ENCODE measurements around the gene STMN3. TPM values are rescaled to one million over a fixed set of nuclear protein-coding genes. Genes with fewer than 3 reads are reported as not detected.
A peak's percentile ranks its signal among the peaks of the same experiment; 100 is the strongest.

Gene STMN3
- total RNA-seq, 4 donors from 2014 or later = 0.51 to 1.9 (median 0.88) TPM

DNA sequence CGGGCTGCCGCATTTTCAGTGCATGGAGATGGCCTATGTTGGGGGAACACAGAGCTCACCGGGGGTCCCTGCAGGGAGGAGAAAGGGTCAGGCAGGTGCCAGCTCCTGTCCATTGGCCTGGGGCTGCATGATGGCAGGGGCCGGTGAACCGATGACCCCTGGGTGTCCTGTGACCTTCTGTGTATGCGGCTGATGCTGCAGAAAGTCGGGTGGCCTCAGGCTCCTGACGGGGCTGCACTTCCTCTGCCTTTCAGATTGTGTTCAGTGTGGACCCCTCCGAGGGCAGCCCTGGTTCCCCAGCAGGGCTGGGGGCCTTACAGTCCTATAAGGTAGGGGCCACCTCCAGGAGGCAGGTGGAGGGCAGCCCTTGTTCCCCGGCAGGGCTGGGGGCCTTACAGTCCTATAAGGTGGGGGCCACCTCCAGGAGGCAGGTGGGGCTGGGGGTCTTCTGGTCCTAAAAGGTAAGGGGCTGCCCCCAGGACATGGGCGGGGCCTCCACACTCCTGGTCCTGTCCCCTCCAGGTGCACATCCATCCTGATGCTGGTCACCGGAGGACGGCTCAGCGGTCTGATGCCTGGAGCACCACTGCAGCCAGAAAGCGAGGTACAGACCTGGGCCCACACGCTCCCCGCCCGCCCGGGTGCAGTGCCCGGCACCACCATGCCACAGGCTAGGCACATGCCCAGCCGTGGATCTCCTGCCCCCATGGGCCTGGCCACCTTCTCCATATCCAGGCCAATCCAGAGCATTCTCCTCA is 32.2 kb upstream of the STMN3 start:
- DNase-seq = no peak

DNA sequence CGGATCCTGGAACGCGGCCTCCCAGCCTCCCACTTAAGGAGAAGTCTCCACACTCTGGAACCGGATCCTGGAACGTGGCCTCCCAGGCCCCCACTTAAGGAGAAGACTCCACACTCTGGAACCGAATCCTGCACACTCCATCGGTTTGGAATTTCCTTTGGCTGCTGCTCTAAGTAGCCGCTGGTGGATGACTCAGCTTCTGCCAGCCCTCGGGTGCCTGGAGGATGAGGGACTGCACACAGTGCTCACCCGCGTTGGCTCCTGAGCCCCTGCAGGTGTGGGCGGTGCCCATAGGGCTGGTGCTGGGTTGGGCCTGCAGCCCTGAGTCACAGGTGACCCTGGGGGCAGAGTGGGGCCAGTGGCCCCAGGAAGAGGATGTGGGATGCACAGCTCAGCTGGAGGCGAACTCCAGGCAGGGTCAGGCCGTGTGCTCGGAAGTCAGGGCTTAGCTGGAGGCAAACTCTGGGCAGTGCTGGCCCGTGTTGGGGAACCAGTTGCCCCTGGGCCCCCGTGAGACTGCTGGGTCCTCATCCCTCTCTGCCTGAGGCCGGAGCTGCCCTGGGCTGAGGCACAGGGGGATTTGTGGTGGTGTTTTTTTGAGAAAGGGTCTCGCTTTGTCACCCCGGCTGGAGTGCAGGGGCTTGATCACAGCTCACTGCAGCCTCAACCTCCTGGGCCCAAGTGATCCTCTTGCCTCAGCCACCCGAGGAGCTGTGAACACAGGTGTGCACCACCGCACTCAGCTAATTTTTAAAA is 29.3 kb upstream of the STMN3 start:
- TF ChIP-seq, protein P1, sequence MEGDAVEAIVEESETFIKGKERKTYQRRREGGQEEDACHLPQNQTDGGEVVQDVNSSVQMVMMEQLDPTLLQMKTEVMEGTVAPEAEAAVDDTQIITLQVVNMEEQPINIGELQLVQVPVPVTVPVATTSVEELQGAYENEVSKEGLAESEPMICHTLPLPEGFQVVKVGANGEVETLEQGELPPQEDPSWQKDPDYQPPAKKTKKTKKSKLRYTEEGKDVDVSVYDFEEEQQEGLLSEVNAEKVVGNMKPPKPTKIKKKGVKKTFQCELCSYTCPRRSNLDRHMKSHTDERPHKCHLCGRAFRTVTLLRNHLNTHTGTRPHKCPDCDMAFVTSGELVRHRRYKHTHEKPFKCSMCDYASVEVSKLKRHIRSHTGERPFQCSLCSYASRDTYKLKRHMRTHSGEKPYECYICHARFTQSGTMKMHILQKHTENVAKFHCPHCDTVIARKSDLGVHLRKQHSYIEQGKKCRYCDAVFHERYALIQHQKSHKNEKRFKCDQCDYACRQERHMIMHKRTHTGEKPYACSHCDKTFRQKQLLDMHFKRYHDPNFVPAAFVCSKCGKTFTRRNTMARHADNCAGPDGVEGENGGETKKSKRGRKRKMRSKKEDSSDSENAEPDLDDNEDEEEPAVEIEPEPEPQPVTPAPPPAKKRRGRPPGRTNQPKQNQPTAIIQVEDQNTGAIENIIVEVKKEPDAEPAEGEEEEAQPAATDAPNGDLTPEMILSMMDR (IDR thresholded peaks at IDR 0.05 in 4 of 5, conservative IDR thresholded peaks at IDR 0.05 in 1 of 5) = no peak
- TF ChIP-seq POLR2A (IDR thresholded peaks at IDR 0.05) = no peak
- ATAC-seq (peak; percentile 62 to 64), DNase-seq (peak; percentile 42 to 65)
- Histone ChIP-seq H3K9me3 (no peaks in the 10 kb centered on the region), H3K27me3 (no peaks in the 10 kb centered on the region), H3K36me3 (peaks cover 0 to 15% of the 10 kb centered on the region in 2 donors), H3K4me3 (no peak overlapping the region), H3K4me1 (peaks cover 11 to 19% of the 10 kb centered on the region in 2 donors), H3K27ac (peak overlapping the region; percentile 59 to 75 (median 64))
- intact Hi-C loops (cut with DNase I; ENCODE audit: low total_unique reads) = no loop called here
- in situ Hi-C loops (cut with MboI; ENCODE audit: low sequenced_read_pairs in 4 of 4) = no loop called here

More for the DNA sequence above, 32.2 kb upstream of the STMN3 start:
- intact Hi-C loops (cut with DNase I; ENCODE audit: low total_unique reads) (no loop called here), in situ Hi-C loops (cut with MboI; ENCODE audit: low sequenced_read_pairs in 4 of 4) (no loop called here)
- H3K4me3 ChIP-seq = no peak overlapping the region
- no peaks in the 10 kb centered on the region for H3K9me3 ChIP-seq
- no peaks in the 10 kb centered on the region for H3K36me3 ChIP-seq
- peak overlapping the region; percentile 78 to 83 (median 82) for H3K27ac ChIP-seq
- no peak for ATAC-seq
- H3K4me1 ChIP-seq = peaks cover 14 to 27% of the 10 kb centered on the region in 2 donors
- no peaks in the 10 kb centered on the region for H3K27me3 ChIP-seq
- TF ChIP-seq, protein P1 (IDR thresholded peaks at IDR 0.05 in 4 of 5, conservative IDR thresholded peaks at IDR 0.05 in 1 of 5) = no peak
- no peak for TF ChIP-seq POLR2A (IDR thresholded peaks at IDR 0.05)

DNA sequence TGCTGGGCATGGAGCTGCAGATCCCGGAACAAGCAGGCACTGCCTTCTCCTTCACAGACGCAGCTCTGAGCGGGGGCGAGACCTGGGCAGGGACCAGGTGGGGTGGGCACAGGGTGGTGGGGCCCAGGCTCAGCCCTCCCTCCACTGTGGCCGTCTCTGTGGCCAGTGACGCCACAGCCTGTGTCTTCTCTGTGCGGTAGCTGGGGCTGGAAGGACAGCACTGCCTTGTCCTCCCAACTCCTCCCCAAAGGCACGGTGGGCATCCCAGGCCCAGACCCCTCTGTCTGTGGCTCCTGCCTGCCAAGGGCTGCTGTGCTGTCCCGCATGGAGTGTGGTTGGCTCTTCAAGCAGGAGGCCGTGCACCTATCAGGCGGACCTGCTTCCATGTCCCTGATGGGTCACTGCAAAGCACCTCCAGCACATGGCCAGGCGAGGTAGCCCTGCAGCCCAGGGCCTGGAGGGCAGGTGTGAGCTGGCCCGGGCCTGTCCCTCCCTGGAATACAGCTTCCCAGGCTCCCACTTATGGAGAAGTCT is 28.5 kb upstream of the STMN3 start:
- peaks cover 0 to 22% of the 10 kb centered on the region in 2 donors for H3K36me3 ChIP-seq
- H3K27me3 ChIP-seq = no peaks in the 10 kb centered on the region
- H3K27ac ChIP-seq = peak overlapping the region; percentile 59 to 75 (median 64)
- DNase-seq (no peak), ATAC-seq (no peak)
- in situ Hi-C loops (cut with MboI; ENCODE audit: low sequenced_read_pairs in 4 of 4) (no loop called here), intact Hi-C loops (cut with DNase I; ENCODE audit: low total_unique reads) (no loop called here)
- H3K9me3 ChIP-seq = no peaks in the 10 kb centered on the region
- no peak for TF ChIP-seq POLR2A (IDR thresholded peaks at IDR 0.05)
- TF ChIP-seq, protein P1 (IDR thresholded peaks at IDR 0.05 in 4 of 5, conservative IDR thresholded peaks at IDR 0.05 in 1 of 5) = no peak
- peaks cover 7 to 15% of the 10 kb centered on the region in 2 donors for H3K4me1 ChIP-seq
- no peak overlapping the region for H3K4me3 ChIP-seq

DNA sequence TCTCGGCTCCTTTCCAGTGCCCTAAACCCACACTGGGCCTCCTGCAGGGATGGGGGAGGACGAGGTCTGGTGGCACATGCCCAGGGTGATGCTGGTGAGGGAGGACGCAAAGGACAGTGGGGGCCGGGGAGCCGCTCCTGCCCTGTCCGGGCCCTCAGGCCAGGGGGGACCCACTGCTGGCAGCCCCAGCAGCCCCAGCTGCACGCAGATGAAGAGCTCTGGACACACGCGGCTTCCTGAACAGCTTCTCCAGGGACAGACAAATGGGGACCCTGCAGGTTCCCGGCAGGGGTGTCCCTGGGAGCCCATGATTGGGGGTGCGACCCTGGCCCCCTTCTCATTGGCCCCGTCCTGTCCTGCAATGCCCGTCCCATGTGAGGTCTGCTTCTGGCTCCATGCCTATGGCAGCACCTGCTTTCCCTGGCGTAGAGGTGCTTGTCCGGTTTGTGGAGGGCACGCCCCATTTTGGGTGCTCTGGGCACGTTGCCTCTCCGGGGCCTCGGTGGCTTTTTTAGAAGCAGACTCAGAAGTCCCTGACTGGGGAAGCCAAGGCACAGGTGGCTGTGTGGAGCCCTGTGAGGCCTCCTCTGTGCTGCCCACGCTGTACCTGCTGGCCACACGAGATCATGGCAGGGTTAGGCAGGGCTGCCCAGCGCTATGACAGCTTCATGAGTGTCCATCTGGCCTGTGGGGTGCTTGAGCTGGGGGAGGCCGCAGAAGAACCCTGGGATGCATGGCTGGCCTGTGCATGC is 27.8 kb upstream of the STMN3 start:
- Histone ChIP-seq H3K9me3 (no peaks in the 10 kb centered on the region), H3K4me1 (peaks cover under 1 to 10% of the 10 kb centered on the region in 2 donors), H3K4me3 (no peak overlapping the region), H3K36me3 (peaks cover 0 to 28% of the 10 kb centered on the region in 2 donors), H3K27me3 (no peaks in the 10 kb centered on the region), H3K27ac (peak overlapping the region in 3 of 4 donors; percentile 59 to 75 (median 61))
- ATAC-seq (no peak), DNase-seq (no peak)
- TF ChIP-seq, protein P1 (IDR thresholded peaks at IDR 0.05 in 4 of 5, conservative IDR thresholded peaks at IDR 0.05 in 1 of 5) = no peak
- no peak for TF ChIP-seq POLR2A (IDR thresholded peaks at IDR 0.05)
- in situ Hi-C loops (cut with MboI; ENCODE audit: low sequenced_read_pairs in 4 of 4) = no loop called here
- intact Hi-C loops (cut with DNase I; ENCODE audit: low total_unique reads) = no loop called here

All from gastrocnemius medialis (tissue), 4 donors.